BLaER1 (cell line): ENCODE results near the gene NUDCD3.

ENCODE experiments used
- H3K27ac ChIP-seq: shearing (Covaris generic); formaldehyde crosslinking; 2 replicates; pipeline ENCODE4 v1.8.1; 2022
- H3K27me3 ChIP-seq: shearing (Covaris generic); formaldehyde crosslinking; 2 replicates; pipeline ENCODE4 v1.8.1; 2022
- H3K36me3 ChIP-seq: shearing (Covaris generic); formaldehyde crosslinking; 2 replicates; pipeline ENCODE4 v1.8.1; 2022
- H3K4me1 ChIP-seq: shearing (Covaris generic); formaldehyde crosslinking; 2 replicates; pipeline ENCODE4 v1.8.1; 2022
- H3K4me2 ChIP-seq: shearing (Covaris generic); formaldehyde crosslinking; 2 replicates; pipeline ENCODE4 v1.8.1; 2022
- H3K4me3 ChIP-seq: shearing (Covaris generic); formaldehyde crosslinking; 2 replicates; pipeline ENCODE4 v1.8.1; 2022
- H3K9ac ChIP-seq: shearing (Covaris generic); formaldehyde crosslinking; 2 replicates; pipeline ENCODE4 v1.8.1; 2022
- H3K9me3 ChIP-seq: shearing (Covaris generic); formaldehyde crosslinking; 2 replicates; pipeline ENCODE4 v1.8.1; 2022
- H4K20me1 ChIP-seq: shearing (Covaris generic); formaldehyde crosslinking; 2 replicates; pipeline ENCODE4 v1.8.1; 2022
- Cebpa-rat ChIP-seq: shearing (Covaris generic); IDR thresholded peaks from 2 replicates; pipeline ENCODE4 v1.8.1; 2022

NUDCD3 gene

DNA sequence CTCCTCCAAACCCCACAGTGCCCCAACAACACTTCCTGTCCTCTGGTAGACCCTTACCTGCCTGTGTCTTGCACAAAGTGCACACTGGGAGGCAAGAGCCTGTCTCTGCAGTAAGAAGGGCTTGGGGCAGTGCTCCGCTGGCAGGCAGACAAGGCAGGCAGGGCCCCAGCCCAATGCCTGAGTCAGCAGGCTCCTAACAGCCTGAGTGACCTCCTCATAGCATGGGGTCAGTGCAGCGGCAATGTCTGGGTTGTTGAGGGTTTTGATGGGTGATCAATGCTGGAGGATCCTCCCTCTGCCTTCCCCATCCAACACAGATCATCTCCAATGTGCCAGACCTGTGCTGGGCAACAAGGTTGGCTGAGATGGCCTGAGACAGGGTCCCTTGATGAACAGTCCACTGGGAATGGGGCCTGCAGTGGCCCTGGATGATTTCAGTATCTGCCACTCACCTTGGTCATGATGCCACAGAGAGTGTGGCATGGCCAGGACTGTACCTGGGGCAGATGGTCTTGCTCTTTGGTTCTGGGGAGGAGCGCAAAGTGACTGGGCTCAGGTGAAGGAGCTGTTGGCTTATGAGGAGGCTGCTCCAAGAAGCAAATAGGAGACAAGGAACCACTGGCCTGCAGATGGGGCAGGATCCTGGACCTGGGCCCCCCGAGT is 109.5 kb downstream of the NUDCD3 start:
- no peak overlapping the region for H3K27ac ChIP-seq
- H3K4me3 ChIP-seq: no peak overlapping the region
- peaks cover 54% of the 10 kb centered on the region for H3K36me3 ChIP-seq
- H4K20me1 ChIP-seq: peaks cover 23% of the 10 kb centered on the region; the same call in 1 of the 2 replicates
- H3K4me1 ChIP-seq: no peaks in the 10 kb centered on the region
- H3K9me3 ChIP-seq: no peaks in the 10 kb centered on the region
- TF ChIP-seq Cebpa-rat: no peak
- H3K27me3 ChIP-seq: no peaks in the 10 kb centered on the region
- H3K4me2 ChIP-seq: no peak overlapping the region
- no peak overlapping the region for H3K9ac ChIP-seq

DNA sequence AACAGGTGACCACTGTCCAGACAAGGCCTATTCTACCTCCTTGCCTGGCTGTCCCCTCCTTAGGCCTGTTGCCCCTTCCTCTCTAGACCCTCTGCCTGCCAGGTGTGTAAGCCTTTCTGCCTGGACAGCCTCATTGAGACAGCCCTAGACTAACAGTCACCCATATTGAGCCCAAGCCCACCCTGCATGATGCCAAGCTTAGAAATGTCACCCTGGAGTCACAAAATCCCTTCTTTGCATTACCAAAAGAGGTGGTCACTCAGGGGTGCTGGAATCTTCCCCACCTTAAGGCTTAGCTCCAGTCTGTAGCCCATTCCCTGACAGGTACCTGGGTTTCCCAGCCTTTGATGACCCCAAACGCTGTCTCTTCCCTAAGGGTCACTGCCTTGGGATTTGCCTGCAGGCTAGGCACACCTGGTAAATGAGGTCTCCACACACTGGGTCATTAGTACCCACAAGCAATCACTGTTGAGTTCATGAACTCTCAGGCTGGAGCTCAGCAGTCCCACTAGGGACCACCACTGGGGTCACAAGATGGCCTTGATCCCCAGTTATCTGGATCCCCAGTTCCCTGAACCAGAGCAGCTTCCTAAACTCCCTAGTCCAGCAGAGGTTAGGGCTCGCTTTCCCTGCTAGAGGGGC is 110.1 kb downstream of the NUDCD3 start:
- Histone ChIP-seq H3K4me1 (no peaks in the 10 kb centered on the region), H3K27me3 (no peaks in the 10 kb centered on the region), H3K9me3 (no peaks in the 10 kb centered on the region), H3K36me3 (peaks cover 48% of the 10 kb centered on the region), H3K9ac (no peak overlapping the region), H4K20me1 (peaks cover 17% of the 10 kb centered on the region; the same call in 1 of the 2 replicates), H3K4me3 (no peak overlapping the region), H3K4me2 (no peak overlapping the region), H3K27ac (no peak overlapping the region)
- TF ChIP-seq Cebpa-rat: no peak

DNA sequence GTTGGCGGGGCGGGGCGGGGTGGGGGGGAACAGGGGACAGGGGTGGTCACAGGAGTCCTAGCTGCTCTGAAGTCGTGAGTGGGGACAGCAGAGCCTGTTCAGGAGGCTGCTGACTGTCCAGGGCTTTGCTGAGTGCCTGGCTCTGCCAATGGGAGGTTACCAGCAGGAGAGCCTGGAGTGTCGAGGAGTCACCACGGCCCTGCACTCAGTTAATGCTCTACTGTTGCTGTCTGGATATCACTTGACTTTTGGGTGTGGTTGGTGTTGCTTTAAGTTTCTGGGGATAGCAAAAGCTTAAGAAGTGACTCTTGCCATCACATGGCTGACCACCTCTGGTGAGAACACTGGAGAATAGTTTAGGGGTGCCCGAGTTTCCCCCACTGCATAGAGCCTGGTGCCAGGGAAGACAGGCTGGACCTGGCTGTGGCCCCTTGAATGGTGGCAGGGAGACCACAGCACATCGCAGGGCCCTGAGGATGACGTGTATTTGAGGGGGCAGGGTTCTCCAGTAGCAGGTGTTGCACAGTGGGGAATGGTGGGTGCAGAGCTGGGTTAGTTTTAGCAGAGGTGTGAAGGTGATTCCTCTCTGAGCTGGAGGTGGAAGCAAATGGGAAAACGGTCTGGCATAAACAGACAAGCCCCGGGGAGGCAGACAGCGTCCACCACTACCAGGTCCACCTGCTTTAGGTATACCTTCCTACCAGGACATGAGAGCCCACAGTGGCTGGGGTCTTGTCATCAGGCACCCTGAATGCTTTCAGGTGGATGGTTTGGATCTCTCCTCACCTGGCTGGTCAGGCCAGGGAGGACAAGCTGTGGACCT is 110.9 kb downstream of the NUDCD3 start:
- H4K20me1 ChIP-seq: peaks cover 12% of the 10 kb centered on the region; the same call in 1 of the 2 replicates
- no peak overlapping the region for H3K27ac ChIP-seq
- no peak overlapping the region for H3K4me3 ChIP-seq
- H3K9ac ChIP-seq: no peak overlapping the region
- TF ChIP-seq Cebpa-rat: no peak
- peaks cover 40% of the 10 kb centered on the region for H3K36me3 ChIP-seq
- H3K27me3 ChIP-seq: no peaks in the 10 kb centered on the region
- no peaks in the 10 kb centered on the region for H3K4me1 ChIP-seq
- H3K4me2 ChIP-seq: no peak overlapping the region
- no peaks in the 10 kb centered on the region for H3K9me3 ChIP-seq

DNA sequence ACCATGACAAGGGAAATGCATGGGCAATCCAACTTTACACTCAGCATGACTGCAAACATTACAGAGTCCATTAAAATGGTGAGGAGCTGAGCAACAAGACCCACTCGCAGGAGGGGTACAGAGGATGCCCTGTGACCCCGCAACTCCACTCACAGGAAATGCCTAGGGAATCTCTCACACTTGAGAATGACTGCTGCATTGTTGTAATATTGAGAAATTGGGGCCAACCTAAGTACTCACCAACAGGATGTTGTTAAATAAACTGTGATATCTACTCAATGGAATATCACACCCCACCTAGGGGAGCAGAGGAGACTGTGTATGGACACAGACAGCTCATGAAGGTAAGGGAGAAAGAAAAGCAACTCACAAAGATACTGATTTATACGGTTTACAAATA is 111.7 kb downstream of the NUDCD3 start:
- Histone ChIP-seq H3K4me1 (no peaks in the 10 kb centered on the region), H3K9me3 (no peaks in the 10 kb centered on the region), H3K4me3 (no peak overlapping the region), H3K4me2 (no peak overlapping the region), H3K27me3 (no peaks in the 10 kb centered on the region), H3K36me3 (peaks cover 32% of the 10 kb centered on the region), H4K20me1 (peaks cover 7% of the 10 kb centered on the region; the same call in 1 of the 2 replicates), H3K9ac (no peak overlapping the region), H3K27ac (no peak overlapping the region)
- no peak for TF ChIP-seq Cebpa-rat

DNA sequence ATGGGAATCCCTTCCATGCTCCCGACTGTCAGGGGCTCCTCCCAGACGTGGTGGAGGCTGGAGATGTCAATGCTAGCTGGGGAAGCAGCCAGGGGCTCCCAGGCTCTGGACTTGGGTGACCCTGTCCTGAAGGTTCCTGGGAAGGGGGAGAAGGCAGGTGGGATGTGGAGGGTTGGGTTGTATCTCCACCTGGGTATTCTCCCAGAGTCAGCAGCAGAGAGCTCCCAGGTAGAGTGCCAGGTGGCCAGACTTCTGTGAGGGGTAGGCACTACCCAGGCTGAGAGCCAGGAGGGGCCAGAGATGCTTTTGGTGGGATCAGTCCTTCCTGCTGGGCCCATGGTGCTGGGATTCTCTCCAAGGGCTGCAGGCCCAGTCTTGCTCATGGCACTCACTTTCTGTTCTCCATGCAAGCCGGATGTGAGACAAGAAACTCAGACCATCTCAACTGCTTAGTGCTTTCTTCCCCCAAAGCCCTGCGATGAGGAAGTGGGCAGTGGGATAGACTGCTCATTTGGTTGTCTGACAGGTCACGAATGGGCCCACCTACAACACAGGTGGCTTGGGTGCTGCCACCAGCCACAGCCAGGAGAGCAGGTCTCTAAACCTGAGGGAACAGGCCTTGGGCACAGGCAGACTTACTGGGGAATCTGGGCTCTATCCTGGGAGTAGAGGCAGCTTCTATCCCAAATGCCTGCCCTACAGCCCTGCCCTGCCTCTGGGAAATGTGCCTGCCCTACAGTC is 112.6 kb downstream of the NUDCD3 start:
- TF ChIP-seq Cebpa-rat: no peak
- H3K4me1 ChIP-seq: no peaks in the 10 kb centered on the region
- H4K20me1 ChIP-seq: no peaks in the 10 kb centered on the region
- H3K9ac ChIP-seq: no peak overlapping the region
- H3K4me2 ChIP-seq: no peak overlapping the region
- H3K9me3 ChIP-seq: no peaks in the 10 kb centered on the region
- H3K4me3 ChIP-seq: no peak overlapping the region
- H3K27ac ChIP-seq: no peak overlapping the region
- no peaks in the 10 kb centered on the region for H3K27me3 ChIP-seq
- H3K36me3 ChIP-seq: peaks cover 23% of the 10 kb centered on the region; the same call in 1 of the 2 replicates

DNA sequence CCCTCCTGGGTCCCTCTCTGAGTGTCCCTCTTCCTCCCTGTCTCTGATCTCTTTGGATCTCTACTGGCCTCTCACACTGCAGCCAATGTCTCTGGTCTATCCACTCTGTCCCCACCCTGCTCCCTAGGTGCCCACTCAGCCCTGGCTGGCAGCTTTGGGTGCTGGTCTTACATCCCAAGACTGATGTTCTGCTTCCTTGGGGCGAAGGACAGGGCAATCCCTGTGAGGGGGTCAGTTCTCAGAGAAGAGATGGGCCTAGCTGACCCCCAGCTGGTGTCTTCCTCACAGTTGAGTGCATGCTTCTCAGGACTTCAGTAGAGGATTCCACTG is 113.4 kb downstream of the NUDCD3 start:
- Histone ChIP-seq H3K36me3 (peaks cover 16% of the 10 kb centered on the region; the same call in 1 of the 2 replicates), H3K27me3 (no peaks in the 10 kb centered on the region), H3K9me3 (no peaks in the 10 kb centered on the region), H3K27ac (no peak overlapping the region), H3K4me2 (no peak overlapping the region), H3K4me1 (no peaks in the 10 kb centered on the region), H3K9ac (no peak overlapping the region), H3K4me3 (no peak overlapping the region), H4K20me1 (no peaks in the 10 kb centered on the region)
- no peak for TF ChIP-seq Cebpa-rat

DNA sequence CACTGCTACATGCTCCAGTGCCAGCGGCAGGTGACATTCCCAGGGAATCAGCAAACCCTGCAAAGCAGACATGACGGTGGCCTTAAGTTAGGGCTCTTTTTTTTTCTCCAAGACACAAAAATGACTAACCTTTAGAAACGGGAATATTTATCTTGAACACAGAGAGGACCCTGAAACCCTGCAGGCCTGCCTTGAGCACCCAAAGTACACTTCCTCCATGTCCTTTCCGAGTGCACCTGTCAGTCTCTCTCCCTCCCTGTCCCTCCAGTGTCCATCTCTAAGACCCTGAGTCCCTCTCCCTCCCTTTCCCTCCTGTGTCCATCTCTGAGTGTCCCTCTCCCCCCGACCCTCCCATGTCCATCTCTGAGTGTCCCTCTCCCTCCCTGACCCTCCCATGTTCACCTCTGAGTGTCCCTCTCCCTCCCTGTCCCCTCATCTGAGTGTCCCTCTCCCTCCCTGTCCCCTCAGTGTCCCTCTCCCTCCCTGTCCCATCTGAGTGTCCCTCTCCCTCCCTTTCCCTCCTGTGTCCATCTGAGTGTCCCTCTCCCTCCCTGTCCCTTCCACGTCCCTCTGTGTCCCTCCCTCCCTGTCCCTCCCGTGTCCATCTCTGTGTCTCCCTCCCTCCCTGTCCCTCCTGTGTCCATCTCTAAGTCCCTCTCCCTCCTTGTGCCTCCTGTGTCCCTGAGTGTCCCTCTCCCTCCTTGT is 113.9 kb downstream of the NUDCD3 start:
- Histone ChIP-seq H3K36me3 (peaks cover 11% of the 10 kb centered on the region; the same call in 1 of the 2 replicates), H3K4me1 (no peaks in the 10 kb centered on the region)

DNA sequence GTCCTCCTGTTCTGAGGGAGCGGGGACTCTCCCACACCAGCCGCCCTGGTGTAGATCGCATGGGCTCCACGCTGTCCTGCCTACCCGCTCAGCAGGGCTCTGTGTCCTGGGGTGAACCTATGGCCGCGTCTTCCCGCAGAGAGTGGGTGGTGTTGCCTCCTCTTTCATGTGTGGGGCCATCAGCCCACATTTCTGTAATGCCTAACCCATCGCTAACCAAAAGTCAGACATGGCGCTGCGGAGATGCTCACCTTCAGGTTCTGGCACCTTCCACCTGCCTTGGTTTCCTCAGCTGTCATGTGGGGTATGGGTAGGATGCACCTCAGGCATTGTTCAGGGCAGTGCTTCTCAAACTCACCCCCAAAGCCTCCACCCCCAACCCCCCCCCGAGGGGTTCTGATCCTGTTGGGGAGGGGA is 114.5 kb downstream of the NUDCD3 start:
- H3K4me1 ChIP-seq: no peaks in the 10 kb centered on the region
- H3K9ac ChIP-seq: no peak overlapping the region
- no peak for TF ChIP-seq Cebpa-rat
- no peak overlapping the region for H3K27ac ChIP-seq
- no peaks in the 10 kb centered on the region for H3K9me3 ChIP-seq
- no peaks in the 10 kb centered on the region for H3K27me3 ChIP-seq
- H3K4me3 ChIP-seq: no peak overlapping the region
- H3K36me3 ChIP-seq: peaks cover 4% of the 10 kb centered on the region; the same call in 1 of the 2 replicates
- no peak overlapping the region for H3K4me2 ChIP-seq
- no peaks in the 10 kb centered on the region for H4K20me1 ChIP-seq

More for the DNA sequence above, 113.9 kb downstream of the NUDCD3 start:
- Histone ChIP-seq H4K20me1 (no peaks in the 10 kb centered on the region), H3K4me3 (no peak overlapping the region), H3K4me2 (no peak overlapping the region), H3K9ac (no peak overlapping the region), H3K27me3 (no peaks in the 10 kb centered on the region), H3K9me3 (no peaks in the 10 kb centered on the region), H3K27ac (no peak overlapping the region)
- TF ChIP-seq Cebpa-rat: no peak

DNA sequence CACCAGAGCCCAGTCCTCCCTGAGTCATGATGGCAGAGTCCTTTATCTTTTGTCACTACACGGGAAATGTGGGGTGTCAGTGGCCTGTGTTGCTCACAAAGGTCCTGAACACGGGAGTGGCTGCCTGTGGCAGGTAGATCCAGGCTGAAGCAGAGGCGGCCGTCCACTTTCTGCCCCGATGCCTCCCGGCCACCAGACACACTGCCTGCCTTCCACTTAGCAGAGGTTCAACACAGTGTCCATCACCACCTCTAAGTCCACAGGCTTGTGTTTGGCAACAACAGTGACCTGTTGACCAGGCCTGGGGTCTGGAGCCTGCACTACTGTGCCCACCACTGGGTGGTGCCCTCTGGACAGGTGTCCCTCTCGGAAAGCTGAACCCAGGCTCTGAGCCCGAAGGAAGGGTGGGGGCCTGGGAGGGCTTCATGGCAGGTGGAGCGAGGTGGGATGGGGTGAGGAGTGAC is 115.2 kb downstream of the NUDCD3 start:
- Histone ChIP-seq H3K9ac (no peak overlapping the region), H3K27ac (no peak overlapping the region), H3K4me2 (no peak overlapping the region), H4K20me1 (no peaks in the 10 kb centered on the region), H3K4me1 (no peaks in the 10 kb centered on the region), H3K36me3 (no peaks in the 10 kb centered on the region), H3K9me3 (no peaks in the 10 kb centered on the region), H3K4me3 (no peak overlapping the region), H3K27me3 (no peaks in the 10 kb centered on the region)
- no peak for TF ChIP-seq Cebpa-rat
